Fibroblast of lung (primary cell): ENCODE results near the gene TPO.

Source experiments
- EZH2 ChIP-seq: IDR thresholded peaks from 2 replicates; pipeline ENCODE4 v1.5.1; 2012; ENCODE audit warnings: low read length, control low read depth, mild to moderate bottlenecking; ENCODE audit errors: missing control alignments
- TF ChIP-seq, protein P1 (sequence below), 2 donors: IDR thresholded peaks in 1 of 2; conservative IDR thresholded peaks in 1 of 2; 1 replicate in 1 of 2; 2 replicates in 1 of 2; pipeline ENCODE4 v1.5.1; 2011 to 2012; ENCODE audit warnings: low read length in 2 of 2, control low read depth in 1 of 2, inconsistent platforms in 1 of 2, low read depth in 1 of 2, mild to moderate bottlenecking in 1 of 2

DNA sequence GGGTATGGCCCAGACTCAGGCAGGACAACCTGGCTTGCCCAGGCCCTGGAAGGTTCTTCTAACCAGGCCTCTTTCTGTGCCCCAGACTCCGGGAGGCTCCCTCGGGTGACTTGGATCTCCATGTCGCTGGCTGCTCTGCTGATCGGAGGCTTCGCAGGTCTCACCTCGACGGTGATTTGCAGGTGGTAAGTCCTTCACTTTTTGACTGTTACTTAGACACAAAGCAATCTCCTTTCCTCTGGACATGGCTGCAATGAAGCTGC is 103.5 kb downstream of the TPO start:
- no peak for TF ChIP-seq EZH2
- TF ChIP-seq, protein P1, sequence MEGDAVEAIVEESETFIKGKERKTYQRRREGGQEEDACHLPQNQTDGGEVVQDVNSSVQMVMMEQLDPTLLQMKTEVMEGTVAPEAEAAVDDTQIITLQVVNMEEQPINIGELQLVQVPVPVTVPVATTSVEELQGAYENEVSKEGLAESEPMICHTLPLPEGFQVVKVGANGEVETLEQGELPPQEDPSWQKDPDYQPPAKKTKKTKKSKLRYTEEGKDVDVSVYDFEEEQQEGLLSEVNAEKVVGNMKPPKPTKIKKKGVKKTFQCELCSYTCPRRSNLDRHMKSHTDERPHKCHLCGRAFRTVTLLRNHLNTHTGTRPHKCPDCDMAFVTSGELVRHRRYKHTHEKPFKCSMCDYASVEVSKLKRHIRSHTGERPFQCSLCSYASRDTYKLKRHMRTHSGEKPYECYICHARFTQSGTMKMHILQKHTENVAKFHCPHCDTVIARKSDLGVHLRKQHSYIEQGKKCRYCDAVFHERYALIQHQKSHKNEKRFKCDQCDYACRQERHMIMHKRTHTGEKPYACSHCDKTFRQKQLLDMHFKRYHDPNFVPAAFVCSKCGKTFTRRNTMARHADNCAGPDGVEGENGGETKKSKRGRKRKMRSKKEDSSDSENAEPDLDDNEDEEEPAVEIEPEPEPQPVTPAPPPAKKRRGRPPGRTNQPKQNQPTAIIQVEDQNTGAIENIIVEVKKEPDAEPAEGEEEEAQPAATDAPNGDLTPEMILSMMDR (conservative IDR thresholded peaks at IDR 0.05 in 1 of 2, IDR thresholded peaks at IDR 0.05 in 1 of 2; ENCODE audit: low read depth in 1 of 2, low read length in 2 of 2) = no peak
